Endothelial cell of umbilical vein (primary cell): ENCODE data around the gene HLA-DPA1. TPM values are rescaled to one million over a fixed set of nuclear protein-coding genes. Genes with fewer than 3 reads are reported as not detected.

ENCODE experiments used
- BruUV-seq: library from RNA; stranded (reverse); fragments of 400-500 nt; replicated peaks from 2 replicates; lab custom pipeline; 2021; lab: Mats Ljungman, UMichigan
- CTCF ChIA-PET: fragments of 300-600, 350-600 bp; sonication (Branson Sonifier 250); formaldehyde crosslinking; loops from one replicate; lab custom pipeline; 2021; ENCODE audit warnings: antibody characterized with exemption, inconsistent platforms; lab: Charles Lee
- POLR2A ChIA-PET: fragments of 300-600, 350-600 bp; sonication (Branson Sonifier 250); formaldehyde crosslinking; loops from one replicate; lab custom pipeline; 2021; ENCODE audit warnings: antibody characterized with exemption, inconsistent platforms; lab: Charles Lee
- DNase-seq: peaks from one replicate; pipeline ENCODE4 v3.0.0-alpha.2; 2011; ENCODE audit warnings: low read depth, low spot score
- FAIRE-seq: peaks from 2 replicates; lab custom pipeline; 2011; peaks lifted over from hg19 to GRCh38; lab: Jason Lieb, UNC
- H2AFZ ChIP-seq: 2 replicates; pipeline ENCODE4 v1.6.0; 2012; ENCODE audit warnings: low read depth, low read length, control low read depth, inconsistent platforms
- H3K27ac ChIP-seq: 2 replicates; pipeline ENCODE4 v1.5.1; 2011; ENCODE audit warnings: low read depth, mild to moderate bottlenecking, control low read depth, low read length, moderate library complexity; ENCODE audit not compliant: insufficient read depth
- H3K27me3 ChIP-seq, 2 experiments: 2 replicates each; pipeline versions ENCODE4 v1.6.0 to v1.6.1; 2011; ENCODE audit warnings: low read length in 2 of 2, mixed read lengths in 1 of 2; ENCODE audit not compliant: control insufficient read depth in 2 of 2, insufficient read depth in 2 of 2
- H3K36me3 ChIP-seq, 2 experiments: 2 replicates in 1 of 2; 3 replicates in 1 of 2; pipeline ENCODE4 v1.5.1; 2011; ENCODE audit warnings: low read length in 2 of 2, mild to moderate bottlenecking in 1 of 2, moderate library complexity in 1 of 2; ENCODE audit not compliant: control insufficient read depth in 2 of 2, insufficient read depth in 2 of 2; ENCODE audit errors: extremely low read depth in 1 of 2
- H3K4me1 ChIP-seq: 3 replicates; pipeline ENCODE4 v1.5.1; 2011; ENCODE audit warnings: mild to moderate bottlenecking, low read length; ENCODE audit not compliant: control insufficient read depth, insufficient read depth; ENCODE audit errors: extremely low read depth
- H3K4me2 ChIP-seq: 2 replicates; pipeline ENCODE4 v1.6.1; 2011; ENCODE audit warnings: low read length, control low read depth, mixed read lengths; ENCODE audit not compliant: insufficient read depth
- H3K4me3 ChIP-seq, 3 experiments: fragments of 200-600 bp in 1 of 3; sonication (generic), shearing (Covaris generic) in 1 of 3; replicated peaks in 1 of 3; 2 replicates each; pipeline ENCODE4 v1.5.1; 2011 to 2016; ENCODE audit warnings: control low read depth in 3 of 3, low read length in 3 of 3, mild to moderate bottlenecking in 2 of 3, inconsistent platforms in 1 of 3, low read depth in 1 of 3, moderate library complexity in 1 of 3; ENCODE audit not compliant: insufficient read depth in 1 of 3
- H3K79me2 ChIP-seq: 2 replicates; pipeline ENCODE4 v1.6.0; 2012; ENCODE audit warnings: low read length, inconsistent platforms; ENCODE audit not compliant: control insufficient read depth, insufficient read depth
- H3K9ac ChIP-seq: replicated peaks from 2 replicates; pipeline ENCODE3; 2011; ENCODE audit warnings: low read length, control low read depth; ENCODE audit not compliant: insufficient read depth; ENCODE audit errors: extremely low read depth
- H3K9me1 ChIP-seq: replicated peaks from 3 replicates; pipeline ENCODE4 v1.6.0; 2011; ENCODE audit warnings: mild to moderate bottlenecking, low read length; ENCODE audit not compliant: control insufficient read depth, insufficient read depth; ENCODE audit errors: extremely low read depth
- H3K9me3 ChIP-seq: replicated peaks from 2 replicates; pipeline ENCODE4 v1.5.1; 2012; ENCODE audit warnings: low read length, inconsistent platforms; ENCODE audit not compliant: control insufficient read depth, insufficient read depth
- H4K20me1 ChIP-seq: replicated peaks from 2 replicates; pipeline ENCODE3; 2011; ENCODE audit warnings: mild to moderate bottlenecking, low read length; ENCODE audit not compliant: control insufficient read depth, insufficient read depth; ENCODE audit errors: extremely low read depth
- CTCF ChIP-seq, 2 donors: IDR thresholded peaks; 1 replicate in 1 of 2; 2 replicates in 1 of 2; pipeline ENCODE4 v1.5.1; 2011; ENCODE audit warnings: low read length in 2 of 2, mild to moderate bottlenecking in 2 of 2, moderate library complexity in 2 of 2, control low read depth in 1 of 2, inconsistent platforms in 1 of 2, low read depth in 1 of 2; ENCODE audit not compliant: insufficient read depth in 1 of 2; ENCODE audit errors: extremely low read depth in 1 of 2
- EZH2 ChIP-seq: IDR thresholded peaks from 2 replicates; pipeline ENCODE4 v1.6.1; 2012; ENCODE audit warnings: borderline replicate concordance, low read depth, mild to moderate bottlenecking, moderate library complexity, low read length, inconsistent platforms; ENCODE audit not compliant: severe bottlenecking
- FOS ChIP-seq: IDR thresholded peaks from 2 replicates; pipeline ENCODE4 v1.6.1; 2011; ENCODE audit warnings: mild to moderate bottlenecking, low read length, moderate library complexity, borderline replicate concordance; ENCODE audit not compliant: insufficient read depth
- GATA2 ChIP-seq: IDR thresholded peaks from 2 replicates; pipeline ENCODE4 v1.7.0; 2011; ENCODE audit warnings: low read depth, mild to moderate bottlenecking, moderate library complexity, mixed read lengths, low read length; ENCODE audit not compliant: insufficient read length, insufficient read depth
- JUN ChIP-seq: IDR thresholded peaks from 2 replicates; pipeline ENCODE4 v1.6.1; 2011; ENCODE audit warnings: borderline replicate concordance, low read depth; ENCODE audit not compliant: insufficient read length, insufficient read depth
- MAX ChIP-seq: IDR thresholded peaks from 2 replicates; pipeline ENCODE4 v1.6.1; 2011; ENCODE audit not compliant: insufficient read depth, insufficient read length
- MYC ChIP-seq: IDR thresholded peaks from one replicate; pipeline ENCODE4 v1.6.1; 2011; ENCODE audit warnings: mild to moderate bottlenecking, low read depth, low read length
- POLR2A ChIP-seq: IDR thresholded peaks from 2 replicates; pipeline ENCODE4 v1.6.1; 2012; ENCODE audit warnings: low read depth, mild to moderate bottlenecking, control low read depth, low read length
- POLR2AphosphoS5 ChIP-seq: IDR thresholded peaks from 2 replicates; pipeline ENCODE4 v1.6.1; 2012; ENCODE audit warnings: low read depth, mild to moderate bottlenecking, control low read depth, low read length, moderate library complexity; ENCODE audit not compliant: insufficient read depth
- dilution Hi-C: fragments of 300-500 bp; cut with MboI; formaldehyde crosslinking; loops from one replicate; pipeline ENCODE4 v1.15.0; 2019; ENCODE audit warnings: low sequenced_read_pairs; ENCODE audit not compliant: extremely low pct_ligation_motif_present
- intact Hi-C: fragments of 100-400 bp; cut with micrococcal nuclease; formaldehyde crosslinking; loops from one replicate; pipeline ENCODE4 v1.10.0; 2022
- polyA plus RNA-seq, 4 experiments: library from polyadenylated mRNA; depleted of rRNA in 3 of 4; stranded (reverse) in 3 of 4; unstranded in 1 of 4; fragments of >200 nt; gene quantifications; 2 replicates each; pipeline versions ENCODE4 v1.2.1 to v1.2.3, GENCODE V29; 2011 to 2012; ENCODE audit warnings: missing spikeins in 1 of 4
- total RNA-seq: library from RNA; stranded (reverse); gene quantifications from 2 replicates; pipeline ENCODE4 v1.2.3, GENCODE V29; 2021

HLA-DPA1 gene
- total and polyA plus RNA-seq, 2 donors (not counting 3 experiments of a cell fraction or from before 2014, with no cell fraction given): 23.2 TPM; not detected in 1

GRCh38 chr6:33057222-33058150 lies 16.0 kb downstream of the HLA-DPA1 start:
- POLR2A ChIA-PET: no interaction called here
- Histone ChIP-seq H3K9me1 (no peaks in the 10 kb centered on the region), H3K4me3 (no peak overlapping the region), H3K27ac (no peak overlapping the region), H3K9me3 (no peaks in the 10 kb centered on the region), H3K79me2 (no peaks in the 10 kb centered on the region), H3K36me3 (no peaks in the 10 kb centered on the region), H3K4me1 (no peaks in the 10 kb centered on the region), H3K9ac (no peak overlapping the region), H4K20me1 (no peaks in the 10 kb centered on the region), H3K4me2 (no peak overlapping the region), H3K27me3 (peaks cover 14 to 23% of the 10 kb centered on the region in 2 experiments), H2AFZ (no peak overlapping the region)
- no TSS peak for BruUV-seq
- intact Hi-C loops (no loop called here), dilution Hi-C loops (no loop called here)
- CTCF ChIA-PET: interaction anchor here (1.0 kb wide), 1 partner anchor 15 kb away, joined by 3 read pairs; no protein-coding TSS in a partner anchor
- no peak for DNase-seq
- no peak for TF ChIP-seq MYC
- no peak for TF ChIP-seq EZH2
- no peak for TF ChIP-seq FOS
- TF ChIP-seq GATA2: no peak
- no peak for TF ChIP-seq POLR2AphosphoS5
- no peak for TF ChIP-seq CTCF (IDR thresholded peaks at IDR 0.05; ENCODE audit: extremely low read depth in 1 of 2, insufficient read depth in 1 of 2, low read depth in 1 of 2, low read length in 2 of 2)
- TF ChIP-seq MAX: no peak
- no peak for TF ChIP-seq POLR2A
- no peak for TF ChIP-seq JUN
- FAIRE-seq: no peak
